GM18867 (cell line): ENCODE data around the gene OPRL1.

ENCODE experiments used
- ATAC-seq: cut with Tn5 transposase; IDR thresholded peaks from one replicate; pipeline ENCODE4 v1.9.1; 2021; ENCODE audit warnings: mild to moderate bottlenecking, moderate library complexity; ENCODE audit not compliant: unreplicated experiment

The OPRL1 gene

GRCh38 chr20:64042054-64042781 lies 37.7 kb upstream of the OPRL1 start:
- ATAC-seq = no peak

- ATAC-seq = no peak
Observed at GRCh38 chr20:64043768-64044167, 36.1 kb upstream of the OPRL1 start.

- ATAC-seq = no peak
Observed at GRCh38 chr20:64044484-64045247, 35.2 kb upstream of the OPRL1 start.

GRCh38 chr20:64045346-64046011 lies 34.4 kb upstream of the OPRL1 start:
- no peak for ATAC-seq

- ATAC-seq = no peak
Observed at GRCh38 chr20:64047046-64047389, 32.9 kb upstream of the OPRL1 start.

- no peak for ATAC-seq
Observed at GRCh38 chr20:64047968-64048401, 31.9 kb upstream of the OPRL1 start.

- ATAC-seq = no peak
Observed at GRCh38 chr20:64048402-64049044, 31.4 kb upstream of the OPRL1 start.

- no peak for ATAC-seq
Observed at GRCh38 chr20:64049060-64049877, 30.6 kb upstream of the OPRL1 start, which contains the start of gene SOX18. Gene SOX18 (minus strand): TSS chr20:64049639. CDS start chr20:64049516, 123 bp downstream.

- ATAC-seq = no peak
Observed at GRCh38 chr20:64049878-64050260, 30.0 kb upstream of the OPRL1 start.

GRCh38 chr20:64050261-64051032 lies 29.4 kb upstream of the OPRL1 start:
- no peak for ATAC-seq

GRCh38 chr20:64051033-64051452 lies 28.8 kb upstream of the OPRL1 start:
- no peak for ATAC-seq

GRCh38 chr20:64051561-64052325 lies 28.1 kb upstream of the OPRL1 start:
- ATAC-seq = no peak

- no peak for ATAC-seq
Observed at GRCh38 chr20:64052326-64052722, 27.6 kb upstream of the OPRL1 start.

- ATAC-seq = no peak
Observed at GRCh38 chr20:64052987-64053840, 26.7 kb upstream of the OPRL1 start.

- no peak for ATAC-seq
Observed at GRCh38 chr20:64053841-64054661, 25.8 kb upstream of the OPRL1 start.

- no peak for ATAC-seq
Observed at GRCh38 chr20:64055396-64055892, 24.4 kb upstream of the OPRL1 start.
